HG03066 (cell line): ENCODE measurements around the gene LAX1.
"Not testable (repeated sequence)": the region's sequence is repeated elsewhere in the genome, so short reads cannot be mapped to it uniquely, and the experiment has no call there.

ENCODE experiments used
- ATAC-seq: cut with Tn5 transposase; IDR thresholded peaks from one replicate; pipeline ENCODE4 v1.9.1; 2021; ENCODE audit warnings: low read depth; ENCODE audit not compliant: unreplicated experiment

LAX1 gene, protein sequence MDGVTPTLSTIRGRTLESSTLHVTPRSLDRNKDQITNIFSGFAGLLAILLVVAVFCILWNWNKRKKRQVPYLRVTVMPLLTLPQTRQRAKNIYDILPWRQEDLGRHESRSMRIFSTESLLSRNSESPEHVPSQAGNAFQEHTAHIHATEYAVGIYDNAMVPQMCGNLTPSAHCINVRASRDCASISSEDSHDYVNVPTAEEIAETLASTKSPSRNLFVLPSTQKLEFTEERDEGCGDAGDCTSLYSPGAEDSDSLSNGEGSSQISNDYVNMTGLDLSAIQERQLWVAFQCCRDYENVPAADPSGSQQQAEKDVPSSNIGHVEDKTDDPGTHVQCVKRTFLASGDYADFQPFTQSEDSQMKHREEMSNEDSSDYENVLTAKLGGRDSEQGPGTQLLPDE

GRCh38 chr1:203765029-203765837 is at the start of gene LAX1:
Gene LAX1 (plus strand): TSS chr1:203765183. CDS start chr1:203765566, 383 bp downstream.
- ATAC-seq = peak; percentile 89

DNA sequence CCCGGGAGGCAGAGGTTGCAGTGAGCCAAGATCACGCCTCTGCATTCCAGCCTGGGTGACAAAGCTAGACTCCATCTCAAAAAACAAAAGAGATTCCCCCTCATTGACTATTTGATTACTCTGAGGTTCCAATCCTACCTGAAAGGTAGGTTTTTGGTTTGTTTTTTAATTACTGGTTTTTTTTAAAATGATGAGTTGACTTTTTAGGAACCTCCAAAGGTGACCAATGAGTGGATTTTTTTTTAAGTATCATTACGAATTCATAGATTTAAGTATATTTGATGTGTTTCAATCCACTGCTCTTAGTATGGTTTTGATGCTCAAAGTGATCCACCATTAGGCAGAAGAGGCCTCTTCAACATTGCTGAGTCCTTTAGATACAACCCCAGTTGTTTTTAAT is 47.9 kb upstream of the LAX1 start:
- no peak for ATAC-seq

DNA sequence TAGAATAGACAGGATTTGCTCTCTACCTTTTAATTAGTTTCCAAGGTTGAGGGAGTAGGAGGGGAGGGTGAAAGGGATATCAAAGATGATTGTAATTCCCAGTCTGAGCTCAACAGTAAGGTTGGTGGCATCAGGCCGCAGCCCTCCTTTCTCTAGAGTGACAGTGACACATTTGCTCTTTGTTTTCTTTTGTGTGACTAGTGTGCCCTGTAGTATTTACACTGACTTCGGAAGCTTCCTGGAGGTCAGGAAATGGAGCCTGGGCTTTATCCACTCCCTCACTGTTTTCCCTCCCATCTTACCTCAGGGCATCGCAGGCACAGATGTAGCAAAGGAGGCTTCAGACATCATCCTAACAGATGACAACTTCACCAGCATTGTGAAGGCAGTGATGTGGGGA is 44.7 kb upstream of the LAX1 start:
- no peak for ATAC-seq

- no peak for ATAC-seq
Observed at GRCh38 chr1:203722909-203723308, 42.1 kb upstream of the LAX1 start.

- no peak for ATAC-seq
Observed at GRCh38 chr1:203726417-203726867, 38.5 kb upstream of the LAX1 start.

GRCh38 chr1:203733009-203733863 is 31.7 kb upstream of the LAX1 start:
- no peak for ATAC-seq

DNA sequence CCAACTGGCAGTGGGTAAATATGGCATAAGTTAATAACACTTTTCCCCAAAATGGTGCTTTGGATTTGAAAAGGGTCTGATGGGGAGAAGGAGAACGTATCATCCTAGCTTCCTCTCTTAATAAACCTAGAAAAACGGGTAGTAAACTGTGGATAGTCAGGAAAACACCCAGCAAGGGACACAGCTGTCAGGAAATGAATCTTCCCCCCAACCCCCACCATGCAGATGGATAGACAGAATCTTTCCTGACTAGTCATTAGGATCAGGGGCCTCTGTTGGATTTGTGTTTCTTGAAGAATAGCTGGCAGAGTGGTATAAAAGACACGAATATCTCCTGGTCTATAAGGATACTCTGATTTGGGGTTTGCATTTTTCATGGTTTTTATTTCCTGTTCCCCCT is 22.5 kb upstream of the LAX1 start:
- no peak for ATAC-seq

GRCh38 chr1:203743091-203743571 is 21.9 kb upstream of the LAX1 start:
- ATAC-seq = no peak

GRCh38 chr1:203744075-203744972 is 20.7 kb upstream of the LAX1 start:
- no peak for ATAC-seq

GRCh38 chr1:203746281-203746680 is 18.7 kb upstream of the LAX1 start:
- ATAC-seq = no peak

GRCh38 chr1:203751051-203751450 is 13.9 kb upstream of the LAX1 start:
- no peak for ATAC-seq

DNA sequence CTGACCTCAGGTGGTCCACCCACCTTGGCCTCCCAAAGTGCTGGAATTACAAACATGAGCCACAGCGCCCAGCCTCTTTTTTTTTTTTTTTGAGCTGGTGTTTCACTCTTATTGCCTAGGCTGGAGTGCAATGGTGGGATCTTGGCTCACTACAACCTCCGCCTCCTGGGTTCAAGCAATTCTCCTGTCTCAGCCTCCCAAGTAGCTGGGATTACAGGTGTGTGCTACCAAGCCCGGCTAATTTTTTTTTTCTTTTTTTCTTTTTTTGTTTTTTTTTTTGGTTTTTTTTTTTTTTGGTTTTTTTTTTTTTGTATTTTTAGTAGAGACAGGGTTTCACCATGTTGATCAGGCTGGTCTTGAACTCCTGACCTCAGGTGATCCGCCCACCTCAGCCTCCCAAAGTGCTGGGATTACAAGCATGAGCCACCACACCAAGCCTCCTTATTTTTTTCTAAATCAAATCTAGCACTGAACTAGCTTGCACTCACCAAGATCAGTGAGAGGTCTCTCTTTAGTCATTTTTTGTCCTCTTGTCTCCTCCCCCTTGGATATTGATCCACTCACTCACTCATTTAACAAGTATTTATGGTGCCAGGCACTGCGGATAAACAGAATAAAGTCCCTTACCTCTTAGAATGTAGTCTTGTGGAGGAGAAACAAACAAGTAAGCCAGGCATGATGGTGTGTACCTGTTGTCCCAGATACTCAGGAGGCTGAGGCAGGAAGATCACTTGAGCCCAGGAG is 13.2 kb upstream of the LAX1 start:
- ATAC-seq = not testable (repeated sequence)

- peak; percentile 63 for ATAC-seq
Observed at GRCh38 chr1:203754455-203754864, 10.5 kb upstream of the LAX1 start.

- ATAC-seq = no peak
Observed at GRCh38 chr1:203756036-203756435, 8.9 kb upstream of the LAX1 start.

- not testable (repeated sequence) for ATAC-seq
Observed at GRCh38 chr1:203758749-203759148, 6.2 kb upstream of the LAX1 start.

DNA sequence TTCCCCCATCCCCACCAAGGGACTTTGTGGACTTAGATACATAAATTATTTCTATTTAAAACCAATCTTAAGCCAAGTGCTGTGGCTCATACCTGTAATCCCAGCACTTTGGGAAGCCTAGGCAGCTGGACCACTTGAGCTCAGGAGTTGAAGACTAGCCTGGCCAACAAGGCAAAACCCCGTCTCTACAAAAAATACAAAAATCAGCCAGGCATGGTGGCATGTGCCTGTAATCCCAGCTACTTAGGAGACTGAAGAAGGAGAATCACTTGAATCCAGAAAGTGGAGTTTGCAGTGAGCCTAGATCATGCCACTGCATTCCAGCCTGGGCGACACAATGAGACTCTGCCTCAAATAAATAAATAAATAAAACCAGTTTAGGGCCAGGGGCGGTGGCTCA is 4.5 kb upstream of the LAX1 start:
- no peak for ATAC-seq

- ATAC-seq = not testable (repeated sequence)
Observed at GRCh38 chr1:203761958-203762357, 3.0 kb upstream of the LAX1 start.

DNA sequence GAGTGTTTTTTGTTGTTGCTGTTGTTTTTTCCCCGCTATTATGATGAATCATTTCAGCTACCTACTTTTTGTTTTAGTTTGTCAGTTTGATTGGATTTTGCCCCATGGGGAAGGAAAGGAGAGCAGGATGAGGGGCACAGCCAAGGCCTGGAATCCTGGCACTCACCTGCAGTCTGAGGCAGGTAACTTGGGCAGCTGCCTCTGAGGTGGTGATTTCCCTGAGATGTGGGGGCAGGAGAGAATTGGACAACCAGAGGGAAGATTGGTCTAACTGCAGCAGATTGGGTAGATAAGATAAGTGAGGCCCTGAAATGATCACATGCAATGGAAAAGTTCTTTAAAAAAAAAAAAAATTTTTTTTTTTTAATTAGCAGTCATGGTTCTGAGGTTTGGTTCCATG is 1.5 kb upstream of the LAX1 start:
- no peak for ATAC-seq
